Measurements from ENCODE around the gene CTDSP2.
"Not testable (repeated sequence)": the region's sequence is repeated elsewhere in the genome, so short reads cannot be mapped to it uniquely, and the experiment has no call there.

The CTDSP2 gene

GRCh38 chr12:57853864-57854556, 7.5 kb upstream of the CTDSP2 start:
- Histone ChIP-seq H3K4me1 (ENCODE audit: control insufficient read depth in 1 of 2, insufficient read depth in 1 of 2, low read depth in 1 of 2, low read length in 1 of 2) (peaks cover 18 to 20% of the 10 kb centered on the region in 2 experiments), H3K9me3 (no peaks in the 10 kb centered on the region), H3K36me3 (no peaks in the 10 kb centered on the region), H3K4me3 (ENCODE audit: low read depth in 1 of 2, low read length in 1 of 2) (no peak overlapping the region), H3K27me3 (peaks cover 59% of the 10 kb centered on the region), H3K27ac (no peak overlapping the region)
- no peak for TF ChIP-seq CTCF (IDR thresholded peaks at IDR 0.05)

- H3K4me3 ChIP-seq (ENCODE audit: low read depth in 1 of 2, low read length in 1 of 2): peak overlapping the region in 1 of 2 experiments; percentile 29
- no peaks in the 10 kb centered on the region for H3K9me3 ChIP-seq
- H3K27ac ChIP-seq: no peak overlapping the region
- no peak for TF ChIP-seq CTCF (IDR thresholded peaks at IDR 0.05)
- peaks cover 19 to 20% of the 10 kb centered on the region in 2 experiments for H3K4me1 ChIP-seq (ENCODE audit: control insufficient read depth in 1 of 2, insufficient read depth in 1 of 2, low read depth in 1 of 2, low read length in 1 of 2)
- H3K27me3 ChIP-seq: peaks cover 67% of the 10 kb centered on the region
- no peaks in the 10 kb centered on the region for H3K36me3 ChIP-seq
These were observed 6.3 kb upstream of the CTDSP2 start for GRCh38 chr12:57852620-57853500.

- peak overlapping the region in 1 of 2 experiments; percentile 29 for H3K4me3 ChIP-seq (ENCODE audit: low read depth in 1 of 2, low read length in 1 of 2)
- no peaks in the 10 kb centered on the region for H3K9me3 ChIP-seq
- no peak for TF ChIP-seq CTCF (IDR thresholded peaks at IDR 0.05)
- H3K27me3 ChIP-seq: peaks cover 67% of the 10 kb centered on the region
- H3K36me3 ChIP-seq: no peaks in the 10 kb centered on the region
- peaks cover 22% of the 10 kb centered on the region in 2 experiments for H3K4me1 ChIP-seq (ENCODE audit: control insufficient read depth in 1 of 2, insufficient read depth in 1 of 2, low read depth in 1 of 2, low read length in 1 of 2)
- H3K27ac ChIP-seq: no peak overlapping the region
These were observed 5.7 kb upstream of the CTDSP2 start for GRCh38 chr12:57852200-57852599.

- Histone ChIP-seq H3K36me3 (no peaks in the 10 kb centered on the region), H3K4me3 (ENCODE audit: low read depth in 1 of 2, low read length in 1 of 2) (no peak overlapping the region), H3K4me1 (ENCODE audit: control insufficient read depth in 1 of 2, insufficient read depth in 1 of 2, low read depth in 1 of 2, low read length in 1 of 2) (peaks cover 24 to 25% of the 10 kb centered on the region in 2 experiments), H3K27me3 (peaks cover 67% of the 10 kb centered on the region), H3K27ac (no peak overlapping the region), H3K9me3 (no peaks in the 10 kb centered on the region)
- TF ChIP-seq CTCF (IDR thresholded peaks at IDR 0.05): no peak
These were observed 5.0 kb upstream of the CTDSP2 start for GRCh38 chr12:57851552-57851951.

- H3K36me3 ChIP-seq: no peaks in the 10 kb centered on the region
- H3K4me3 ChIP-seq (ENCODE audit: low read depth in 1 of 2, low read length in 1 of 2): no peak overlapping the region
- H3K27me3 ChIP-seq: peaks cover 65% of the 10 kb centered on the region
- no peaks in the 10 kb centered on the region for H3K9me3 ChIP-seq
- TF ChIP-seq CTCF (IDR thresholded peaks at IDR 0.05): no peak
- peaks cover 24 to 25% of the 10 kb centered on the region in 2 experiments for H3K4me1 ChIP-seq (ENCODE audit: control insufficient read depth in 1 of 2, insufficient read depth in 1 of 2, low read depth in 1 of 2, low read length in 1 of 2)
- H3K27ac ChIP-seq: no peak overlapping the region
These were observed 4.4 kb upstream of the CTDSP2 start for GRCh38 chr12:57850854-57851430.

- H3K9me3 ChIP-seq; H3K27ac ChIP-seq; H3K4me3 ChIP-seq (ENCODE audit: low read depth in 1 of 2, low read length in 1 of 2); H3K36me3 ChIP-seq: not testable (repeated sequence)
- peaks cover 19 to 25% of the 10 kb centered on the region in 2 experiments for H3K4me1 ChIP-seq (ENCODE audit: control insufficient read depth in 1 of 2, insufficient read depth in 1 of 2, low read depth in 1 of 2, low read length in 1 of 2)
- H3K27me3 ChIP-seq: peaks cover 61% of the 10 kb centered on the region
These were observed 2.9 kb upstream of the CTDSP2 start for GRCh38 chr12:57849447-57849846.

All from neutrophil (primary cell).